GM12873 (cell line): ENCODE results near the gene GALNS.

Source experiments
- CTCF ChIP-seq: IDR thresholded peaks from 2 replicates; pipeline ENCODE4 v1.5.1; 2012; ENCODE audit warnings: low read depth, mild to moderate bottlenecking, moderate library complexity, low read length, control low read depth; ENCODE audit not compliant: insufficient read depth; ENCODE audit errors: missing control alignments

GALNS gene

GRCh38 chr16:88846088-88846487 is 10.7 kb downstream of the GALNS start:
- no peak for TF ChIP-seq CTCF

GRCh38 chr16:88844419-88845036 is 12.2 kb downstream of the GALNS start:
- peak; percentile 17 for TF ChIP-seq CTCF

- TF ChIP-seq CTCF: no peak
Observed at GRCh38 chr16:88843256-88843655, 13.5 kb downstream of the GALNS start.

GRCh38 chr16:88842806-88843205 is 13.9 kb downstream of the GALNS start:
- TF ChIP-seq CTCF: no peak

GRCh38 chr16:88842308-88842756 is 14.4 kb downstream of the GALNS start:
- TF ChIP-seq CTCF: no peak

GRCh38 chr16:88841521-88842307 is 15.0 kb downstream of the GALNS start:
- no peak for TF ChIP-seq CTCF

GRCh38 chr16:88840600-88841215 is 16.0 kb downstream of the GALNS start:
- no peak for TF ChIP-seq CTCF
